C4-2B (cell line): ENCODE measurements around the gene MFAP3L.

Experiments used
- H3K27ac ChIP-seq: fragments of 450-650 bp; 2 replicates; pipeline ENCODE4 v1.5.1; 2017
- CTCF ChIP-seq: fragments of 450-650 bp; conservative IDR thresholded peaks from 2 replicates; pipeline ENCODE4 v1.5.1; 2017; ENCODE audit warnings: mild to moderate bottlenecking
- ZFX ChIP-seq: fragments of 450-650 bp; IDR thresholded peaks from 2 replicates; pipeline ENCODE4 v1.6.1; 2017

The MFAP3L gene

GRCh38 chr4:169963998-169964397 is 62.2 kb downstream of the MFAP3L start:
- H3K27ac ChIP-seq: no peak overlapping the region
- no peak for TF ChIP-seq CTCF
- TF ChIP-seq ZFX: no peak

GRCh38 chr4:169959254-169959653 is 66.9 kb downstream of the MFAP3L start:
- TF ChIP-seq CTCF (no peak), ZFX (no peak)
- no peak overlapping the region for H3K27ac ChIP-seq

- H3K27ac ChIP-seq: no peak overlapping the region
- TF ChIP-seq CTCF (no peak), ZFX (no peak)
Measured at GRCh38 chr4:169958629-169959028, 67.6 kb downstream of the MFAP3L start.

- TF ChIP-seq ZFX (no peak), CTCF (no peak)
Measured at GRCh38 chr4:169957785-169958184, 68.4 kb downstream of the MFAP3L start.

GRCh38 chr4:169956091-169956843 is 69.9 kb downstream of the MFAP3L start:
- no peak for TF ChIP-seq CTCF
- no peak for TF ChIP-seq ZFX
- H3K27ac ChIP-seq: no peak overlapping the region

More at GRCh38 chr4:169957785-169958184, 68.4 kb downstream of the MFAP3L start:
- H3K27ac ChIP-seq: no peak overlapping the region

- H3K27ac ChIP-seq: no peak overlapping the region
- TF ChIP-seq CTCF: no peak
- TF ChIP-seq ZFX: no peak
Measured at GRCh38 chr4:169955521-169955920, 70.7 kb downstream of the MFAP3L start.

GRCh38 chr4:169952236-169953002 is 73.8 kb downstream of the MFAP3L start:
- TF ChIP-seq ZFX: no peak
- TF ChIP-seq CTCF: no peak
- H3K27ac ChIP-seq: no peak overlapping the region
